Measurements from ENCODE around the gene OR7C1. TPM values are rescaled to one million over a fixed set of nuclear protein-coding genes. Genes with fewer than 3 reads are reported as not detected.

The OR7C1 gene
- total and polyA plus RNA-seq, 2 experiments from 2014 or later = 0.03 TPM; not detected in 1

DNA sequence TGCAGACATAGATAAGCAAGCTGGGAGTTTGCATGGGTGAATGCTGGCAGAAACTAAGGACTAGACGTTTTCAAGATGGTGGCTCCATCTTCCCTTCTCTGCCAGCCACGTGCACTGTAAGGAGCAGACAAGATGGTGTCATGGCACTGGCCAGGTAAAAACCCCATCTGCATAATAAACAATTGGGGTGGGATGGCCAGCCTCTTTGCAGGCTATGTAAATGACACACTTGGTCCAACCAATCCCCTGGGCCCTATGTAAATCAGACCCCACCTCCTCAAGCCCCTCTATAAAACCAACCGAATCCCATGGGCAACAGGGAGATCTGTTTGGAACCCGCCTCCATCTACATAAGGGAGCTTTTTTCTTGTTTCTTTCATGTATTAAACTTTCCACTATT, 2.4 kb upstream of the OR7C1 start:
- 0 out of 2 replicates have a peak, but pooled peaks cover 6% of the 10 kb centered on the region for H3K4me1 ChIP-seq (ENCODE audit: insufficient read depth)
- no peaks in the 10 kb centered on the region; the same call in 2 of the 3 replicates for H3K4me1 Mint-ChIP-seq
- no peak overlapping the region for H3K4me3 Mint-ChIP-seq
- DNase-seq (ENCODE audit: low spot score) = peak; percentile 36
- no peaks in the 10 kb centered on the region for H3K36me3 Mint-ChIP-seq (ENCODE audit: low read depth)
- H3K27me3 Mint-ChIP-seq (ENCODE audit: insufficient read depth, low read depth, poor library complexity) = peaks cover 2% of the 10 kb centered on the region
- H3K27ac Mint-ChIP-seq = no peak overlapping the region
- no peak overlapping the region for H3K4me2 ChIP-seq
- no peak for ATAC-seq
- H3K79me2 ChIP-seq (replicated peaks; ENCODE audit: insufficient read depth) = no peaks in the 10 kb centered on the region
- no peak overlapping the region for H3K4me3 ChIP-seq
- TF ChIP-seq, protein P1, sequence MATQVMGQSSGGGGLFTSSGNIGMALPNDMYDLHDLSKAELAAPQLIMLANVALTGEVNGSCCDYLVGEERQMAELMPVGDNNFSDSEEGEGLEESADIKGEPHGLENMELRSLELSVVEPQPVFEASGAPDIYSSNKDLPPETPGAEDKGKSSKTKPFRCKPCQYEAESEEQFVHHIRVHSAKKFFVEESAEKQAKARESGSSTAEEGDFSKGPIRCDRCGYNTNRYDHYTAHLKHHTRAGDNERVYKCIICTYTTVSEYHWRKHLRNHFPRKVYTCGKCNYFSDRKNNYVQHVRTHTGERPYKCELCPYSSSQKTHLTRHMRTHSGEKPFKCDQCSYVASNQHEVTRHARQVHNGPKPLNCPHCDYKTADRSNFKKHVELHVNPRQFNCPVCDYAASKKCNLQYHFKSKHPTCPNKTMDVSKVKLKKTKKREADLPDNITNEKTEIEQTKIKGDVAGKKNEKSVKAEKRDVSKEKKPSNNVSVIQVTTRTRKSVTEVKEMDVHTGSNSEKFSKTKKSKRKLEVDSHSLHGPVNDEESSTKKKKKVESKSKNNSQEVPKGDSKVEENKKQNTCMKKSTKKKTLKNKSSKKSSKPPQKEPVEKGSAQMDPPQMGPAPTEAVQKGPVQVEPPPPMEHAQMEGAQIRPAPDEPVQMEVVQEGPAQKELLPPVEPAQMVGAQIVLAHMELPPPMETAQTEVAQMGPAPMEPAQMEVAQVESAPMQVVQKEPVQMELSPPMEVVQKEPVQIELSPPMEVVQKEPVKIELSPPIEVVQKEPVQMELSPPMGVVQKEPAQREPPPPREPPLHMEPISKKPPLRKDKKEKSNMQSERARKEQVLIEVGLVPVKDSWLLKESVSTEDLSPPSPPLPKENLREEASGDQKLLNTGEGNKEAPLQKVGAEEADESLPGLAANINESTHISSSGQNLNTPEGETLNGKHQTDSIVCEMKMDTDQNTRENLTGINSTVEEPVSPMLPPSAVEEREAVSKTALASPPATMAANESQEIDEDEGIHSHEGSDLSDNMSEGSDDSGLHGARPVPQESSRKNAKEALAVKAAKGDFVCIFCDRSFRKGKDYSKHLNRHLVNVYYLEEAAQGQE (IDR thresholded peaks at IDR 0.05; ENCODE audit: unreplicated experiment) = no peak
- no peak for TF ChIP-seq EZH2 (IDR thresholded peaks at IDR 0.05; ENCODE audit: low read depth, unreplicated experiment)
- no peak for TF ChIP-seq ZNF331 (CRISPR knock-in tag; IDR thresholded peaks at IDR 0.05; ENCODE audit: low read depth)
- TF ChIP-seq EZH2phosphoT487 (IDR thresholded peaks at IDR 0.05; ENCODE audit: unreplicated experiment) = no peak
- TF ChIP-seq NANOG (IDR thresholded peaks at IDR 0.05; ENCODE audit: borderline replicate concordance) = no peak
- no peaks in the 10 kb centered on the region for H3K27me3 ChIP-seq (ENCODE audit: insufficient read depth)
- peaks cover 90% of the 10 kb centered on the region for H3K9me3 Mint-ChIP-seq
- peaks cover 7% of the 10 kb centered on the region; the same call in 1 of the 2 replicates for H3K9me2 ChIP-seq (ENCODE audit: insufficient read depth)
- no peaks in the 10 kb centered on the region for H3K36me3 ChIP-seq (ENCODE audit: insufficient read depth)
- no peak overlapping the region for H3K27ac ChIP-seq (ENCODE audit: low read depth)
- no peaks in the 10 kb centered on the region for H4K20me1 ChIP-seq (replicated peaks; ENCODE audit: insufficient read depth)
- H3F3A ChIP-seq (replicated peaks; ENCODE audit: low read depth) = no peaks in the 10 kb centered on the region
- H2AFZ ChIP-seq = peak overlapping the region; percentile 76; the same call in 1 of the 2 replicates

DNA sequence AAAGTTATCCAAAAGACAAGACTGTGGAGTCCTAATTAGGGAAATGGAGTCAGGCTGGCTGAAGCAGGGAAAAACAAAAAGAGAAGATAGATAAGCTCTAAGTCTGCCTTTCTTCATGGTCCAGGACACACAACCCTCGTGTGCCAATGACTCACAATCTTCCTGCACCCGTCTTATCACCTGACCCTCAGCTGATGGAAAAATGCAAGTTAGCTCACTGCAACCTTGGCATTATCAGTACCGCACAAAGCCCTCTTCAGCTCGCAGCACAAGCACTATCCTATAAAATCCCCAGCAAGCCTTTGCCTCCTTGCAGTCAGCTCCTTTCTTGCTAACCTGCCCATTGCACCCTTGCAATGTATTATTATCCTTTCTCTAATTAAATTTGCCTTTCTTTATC, 4.3 kb downstream of the OR7C1 start:
- Mint-ChIP-seq H3K27me3 (ENCODE audit: insufficient read depth, low read depth, poor library complexity) (peaks cover 6% of the 10 kb centered on the region), H3K4me3 (no peak overlapping the region), H3K36me3 (ENCODE audit: low read depth) (peaks cover 14% of the 10 kb centered on the region; the same call in 2 of the 3 replicates), H3K4me1 (no peaks in the 10 kb centered on the region; the same call in 2 of the 3 replicates), H3K27ac (no peak overlapping the region), H3K9me3 (peaks cover 91% of the 10 kb centered on the region)
- TF ChIP-seq, protein P2, sequence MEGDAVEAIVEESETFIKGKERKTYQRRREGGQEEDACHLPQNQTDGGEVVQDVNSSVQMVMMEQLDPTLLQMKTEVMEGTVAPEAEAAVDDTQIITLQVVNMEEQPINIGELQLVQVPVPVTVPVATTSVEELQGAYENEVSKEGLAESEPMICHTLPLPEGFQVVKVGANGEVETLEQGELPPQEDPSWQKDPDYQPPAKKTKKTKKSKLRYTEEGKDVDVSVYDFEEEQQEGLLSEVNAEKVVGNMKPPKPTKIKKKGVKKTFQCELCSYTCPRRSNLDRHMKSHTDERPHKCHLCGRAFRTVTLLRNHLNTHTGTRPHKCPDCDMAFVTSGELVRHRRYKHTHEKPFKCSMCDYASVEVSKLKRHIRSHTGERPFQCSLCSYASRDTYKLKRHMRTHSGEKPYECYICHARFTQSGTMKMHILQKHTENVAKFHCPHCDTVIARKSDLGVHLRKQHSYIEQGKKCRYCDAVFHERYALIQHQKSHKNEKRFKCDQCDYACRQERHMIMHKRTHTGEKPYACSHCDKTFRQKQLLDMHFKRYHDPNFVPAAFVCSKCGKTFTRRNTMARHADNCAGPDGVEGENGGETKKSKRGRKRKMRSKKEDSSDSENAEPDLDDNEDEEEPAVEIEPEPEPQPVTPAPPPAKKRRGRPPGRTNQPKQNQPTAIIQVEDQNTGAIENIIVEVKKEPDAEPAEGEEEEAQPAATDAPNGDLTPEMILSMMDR (conservative IDR thresholded peaks at IDR 0.05; ENCODE audit: low read depth in 2 of 2) = no peak
- TF ChIP-seq CREB1 (CRISPR knock-in tag; IDR thresholded peaks at IDR 0.05; ENCODE audit: low read depth) (no peak), NANOG (IDR thresholded peaks at IDR 0.05; ENCODE audit: borderline replicate concordance) (no peak), JUNB (IDR thresholded peaks at IDR 0.05; ENCODE audit: unreplicated experiment) (no peak), EZH2phosphoT487 (IDR thresholded peaks at IDR 0.05; ENCODE audit: unreplicated experiment) (no peak), ZNF114 (CRISPR knock-in tag; IDR thresholded peaks at IDR 0.05) (no peak), STAT1 (IDR thresholded peaks at IDR 0.05; ENCODE audit: unreplicated experiment) (no peak), ZNF331 (CRISPR knock-in tag; IDR thresholded peaks at IDR 0.05; ENCODE audit: low read depth) (no peak), EZH2 (IDR thresholded peaks at IDR 0.05; ENCODE audit: low read depth, unreplicated experiment) (no peak), POLR2AphosphoS5 (IDR thresholded peaks at IDR 0.05; ENCODE audit: low read depth) (no peak)
- TF ChIP-seq, protein P1 (IDR thresholded peaks at IDR 0.05; ENCODE audit: unreplicated experiment) = no peak
- Histone ChIP-seq H2AFZ (no peak overlapping the region), H3K4me1 (ENCODE audit: insufficient read depth) (0 out of 2 replicates have a peak, but pooled peaks cover 6% of the 10 kb centered on the region), H3K36me3 (ENCODE audit: insufficient read depth) (no peaks in the 10 kb centered on the region), H3F3A (replicated peaks; ENCODE audit: low read depth) (no peaks in the 10 kb centered on the region), H3K9me2 (ENCODE audit: insufficient read depth) (no peaks in the 10 kb centered on the region), H3K79me2 (replicated peaks; ENCODE audit: insufficient read depth) (no peaks in the 10 kb centered on the region), H3K27ac (ENCODE audit: low read depth) (no peak overlapping the region), H3K4me3 (no peak overlapping the region), H3K27me3 (ENCODE audit: insufficient read depth) (no peaks in the 10 kb centered on the region), H4K20me1 (replicated peaks; ENCODE audit: insufficient read depth) (no peaks in the 10 kb centered on the region), H3K4me2 (no peak overlapping the region)
- ATAC-seq (no peak), DNase-seq (ENCODE audit: low spot score) (no peak)

Data from GM23338 (cell line).